ENCODE data around the gene ROR2.

DNA sequence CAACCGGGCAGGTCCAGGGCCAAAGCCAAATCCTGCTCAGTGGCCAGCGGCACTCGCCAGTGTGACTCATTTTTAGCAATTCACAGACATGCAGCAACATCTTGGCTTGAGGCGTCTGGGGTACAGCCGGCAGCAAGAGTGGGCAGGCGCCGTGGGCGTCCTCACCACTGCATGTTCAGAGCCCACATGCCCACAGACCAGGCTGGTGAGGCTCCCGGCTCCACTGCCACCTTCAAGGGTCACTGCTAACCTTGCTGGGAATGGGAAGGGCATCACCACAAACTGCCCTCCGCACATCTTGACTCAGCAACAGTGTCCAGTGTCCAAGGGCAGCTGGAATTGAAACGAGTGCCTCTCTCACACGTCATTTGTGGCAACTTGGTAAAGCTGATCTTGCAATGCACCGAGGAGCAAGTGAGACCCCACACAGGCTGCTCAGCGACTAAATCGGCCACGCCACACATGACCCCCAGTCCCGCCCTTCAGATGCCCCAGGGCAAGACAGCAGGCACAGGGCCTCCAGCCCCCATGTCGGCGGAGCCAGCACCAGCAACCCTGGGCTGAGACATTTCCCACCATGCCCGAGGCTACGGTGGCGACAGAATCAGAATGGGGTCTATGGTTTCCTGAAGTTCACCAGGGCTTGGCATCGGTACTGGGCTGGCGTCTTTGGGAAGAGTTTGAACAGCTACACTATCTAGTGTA, 140.3 kb downstream of the ROR2 start:
- TF ChIP-seq, protein P1, sequence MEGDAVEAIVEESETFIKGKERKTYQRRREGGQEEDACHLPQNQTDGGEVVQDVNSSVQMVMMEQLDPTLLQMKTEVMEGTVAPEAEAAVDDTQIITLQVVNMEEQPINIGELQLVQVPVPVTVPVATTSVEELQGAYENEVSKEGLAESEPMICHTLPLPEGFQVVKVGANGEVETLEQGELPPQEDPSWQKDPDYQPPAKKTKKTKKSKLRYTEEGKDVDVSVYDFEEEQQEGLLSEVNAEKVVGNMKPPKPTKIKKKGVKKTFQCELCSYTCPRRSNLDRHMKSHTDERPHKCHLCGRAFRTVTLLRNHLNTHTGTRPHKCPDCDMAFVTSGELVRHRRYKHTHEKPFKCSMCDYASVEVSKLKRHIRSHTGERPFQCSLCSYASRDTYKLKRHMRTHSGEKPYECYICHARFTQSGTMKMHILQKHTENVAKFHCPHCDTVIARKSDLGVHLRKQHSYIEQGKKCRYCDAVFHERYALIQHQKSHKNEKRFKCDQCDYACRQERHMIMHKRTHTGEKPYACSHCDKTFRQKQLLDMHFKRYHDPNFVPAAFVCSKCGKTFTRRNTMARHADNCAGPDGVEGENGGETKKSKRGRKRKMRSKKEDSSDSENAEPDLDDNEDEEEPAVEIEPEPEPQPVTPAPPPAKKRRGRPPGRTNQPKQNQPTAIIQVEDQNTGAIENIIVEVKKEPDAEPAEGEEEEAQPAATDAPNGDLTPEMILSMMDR (conservative IDR thresholded peaks at IDR 0.05; ENCODE audit: low read length) = no peak
- no peak for TF ChIP-seq EZH2phosphoT487 (IDR thresholded peaks at IDR 0.05; ENCODE audit: borderline replicate concordance)
